Testis (tissue), 2 donors: ENCODE results near the gene IRF3.

Experiments
- POLR2A ChIP-seq: fragments of 450-650 bp; IDR thresholded peaks from one replicate; pipeline ENCODE4 v1.6.1; 2017; ENCODE audit warnings: antibody characterized with exemption, mild to moderate bottlenecking, moderate library complexity
- TF ChIP-seq, protein P1 (sequence below), 3 experiments: fragments of 450-650 bp in 2 of 3; fragments of 200-600 bp in 1 of 3; sonication (generic) in 1 of 3; IDR thresholded peaks; one replicate each; pipeline ENCODE4 v1.5.1; 2016 to 2019; ENCODE audit warnings: antibody characterized with exemption in 3 of 3, mild to moderate bottlenecking in 2 of 3, moderate library complexity in 1 of 3

DNA sequence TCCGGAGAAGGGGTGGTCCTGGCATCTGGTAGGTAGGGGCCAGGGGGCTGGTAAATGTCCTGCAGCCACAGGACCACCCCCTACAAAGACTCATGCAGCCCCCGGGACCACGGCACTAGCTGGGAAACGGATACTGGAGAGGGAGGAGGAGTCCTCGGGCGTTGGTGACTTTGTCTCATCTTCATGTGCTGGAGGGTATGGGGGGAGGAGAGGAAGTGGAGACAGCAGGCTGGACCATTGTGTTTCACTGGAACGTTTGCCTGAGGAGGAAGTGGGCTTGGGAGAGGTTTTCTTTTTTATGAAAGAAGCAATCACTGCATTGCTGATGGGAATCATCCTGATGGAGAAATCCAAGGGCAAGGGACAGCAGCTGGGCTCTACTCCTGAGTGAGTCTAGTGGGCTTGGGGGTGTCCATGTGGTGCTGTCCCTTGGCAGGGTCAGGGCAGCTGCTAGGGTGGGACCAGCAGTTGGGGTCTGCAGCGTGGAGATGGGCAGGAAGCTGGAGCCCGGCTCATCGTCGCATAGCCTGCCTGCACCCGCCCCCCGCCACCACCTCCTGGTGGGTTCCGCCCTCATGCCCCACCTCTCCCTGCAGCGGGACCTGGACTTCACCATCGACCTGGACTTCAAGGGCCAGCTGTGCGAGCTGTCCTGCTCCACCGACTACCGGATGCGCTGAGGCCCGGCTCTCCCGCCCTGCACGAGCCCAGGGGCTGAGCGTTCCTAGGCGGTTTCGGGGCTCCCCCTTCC lies 22.1 kb upstream of the IRF3 start:
- TF ChIP-seq, protein P1, sequence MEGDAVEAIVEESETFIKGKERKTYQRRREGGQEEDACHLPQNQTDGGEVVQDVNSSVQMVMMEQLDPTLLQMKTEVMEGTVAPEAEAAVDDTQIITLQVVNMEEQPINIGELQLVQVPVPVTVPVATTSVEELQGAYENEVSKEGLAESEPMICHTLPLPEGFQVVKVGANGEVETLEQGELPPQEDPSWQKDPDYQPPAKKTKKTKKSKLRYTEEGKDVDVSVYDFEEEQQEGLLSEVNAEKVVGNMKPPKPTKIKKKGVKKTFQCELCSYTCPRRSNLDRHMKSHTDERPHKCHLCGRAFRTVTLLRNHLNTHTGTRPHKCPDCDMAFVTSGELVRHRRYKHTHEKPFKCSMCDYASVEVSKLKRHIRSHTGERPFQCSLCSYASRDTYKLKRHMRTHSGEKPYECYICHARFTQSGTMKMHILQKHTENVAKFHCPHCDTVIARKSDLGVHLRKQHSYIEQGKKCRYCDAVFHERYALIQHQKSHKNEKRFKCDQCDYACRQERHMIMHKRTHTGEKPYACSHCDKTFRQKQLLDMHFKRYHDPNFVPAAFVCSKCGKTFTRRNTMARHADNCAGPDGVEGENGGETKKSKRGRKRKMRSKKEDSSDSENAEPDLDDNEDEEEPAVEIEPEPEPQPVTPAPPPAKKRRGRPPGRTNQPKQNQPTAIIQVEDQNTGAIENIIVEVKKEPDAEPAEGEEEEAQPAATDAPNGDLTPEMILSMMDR (IDR thresholded peaks at IDR 0.05), result no peak
- TF ChIP-seq POLR2A, result no peak
